HG02885 (cell line): ENCODE results near the gene KDSR.
"Not testable (repeated sequence)": the region's sequence is repeated elsewhere in the genome, so short reads cannot be mapped to it uniquely, and the experiment has no call there.

Experiments
- ATAC-seq: cut with Tn5 transposase; IDR thresholded peaks from one replicate; pipeline ENCODE4 v1.9.1; 2021; ENCODE audit warnings: mild to moderate bottlenecking; ENCODE audit not compliant: unreplicated experiment, poor library complexity

Gene KDSR

DNA sequence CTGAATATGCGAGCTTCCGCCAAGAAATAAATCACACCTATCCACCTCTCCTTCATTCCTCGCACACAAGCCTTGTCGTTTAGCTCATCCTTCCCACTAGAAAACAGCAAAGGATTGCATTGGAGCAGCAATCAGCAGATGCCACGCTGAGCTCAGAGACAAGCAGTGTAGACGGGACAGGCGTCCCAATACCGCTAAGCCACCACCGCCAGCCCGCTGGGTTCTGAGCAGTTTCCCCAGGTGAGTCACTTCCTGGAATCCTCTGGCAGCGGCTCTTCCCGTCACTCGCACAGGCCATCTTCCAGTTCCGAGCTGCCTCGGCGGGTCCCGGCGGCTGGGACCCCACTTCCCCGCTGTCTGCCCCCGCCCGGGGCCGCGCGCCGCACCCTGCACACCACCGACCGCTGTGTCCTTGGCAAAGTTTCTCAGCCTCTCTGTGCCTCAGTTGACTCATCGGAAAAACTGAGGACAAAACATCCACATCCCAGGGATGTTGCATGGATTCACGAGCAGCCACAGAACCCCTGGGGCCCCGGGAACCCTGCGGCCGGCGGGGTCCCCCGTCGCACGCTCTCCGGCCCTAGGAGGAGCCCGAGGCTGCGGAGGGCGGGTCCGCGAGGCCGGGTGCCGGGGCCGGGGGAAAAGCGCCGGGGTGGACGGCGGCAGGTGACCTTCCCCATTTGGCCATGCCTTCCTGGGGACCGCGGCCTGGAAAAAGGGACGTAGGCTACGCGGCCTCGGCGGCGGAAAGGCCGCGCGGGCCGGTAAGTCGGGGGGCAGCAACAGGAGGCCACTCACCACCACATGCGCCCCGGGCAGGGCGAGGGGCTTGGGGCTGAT lies 573 bp downstream of the KDSR start:
- peak; percentile 35 for ATAC-seq

DNA sequence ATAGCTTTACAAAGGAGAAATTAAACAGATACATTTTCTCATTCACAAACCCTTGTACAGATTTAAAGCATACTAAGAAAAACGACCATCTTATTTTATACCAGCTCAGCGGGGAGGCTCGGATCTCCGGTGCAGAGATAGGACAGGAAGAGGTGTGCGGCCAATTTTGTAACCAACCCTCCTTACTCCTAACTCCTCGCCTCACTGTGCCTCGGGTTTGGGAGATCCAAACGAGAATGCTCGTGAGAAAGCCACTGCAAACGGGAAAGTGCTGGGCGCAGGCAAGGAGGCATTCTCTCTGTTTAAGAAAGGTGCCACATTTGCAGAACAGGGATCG lies 1.2 kb downstream of the KDSR start:
- no peak for ATAC-seq

DNA sequence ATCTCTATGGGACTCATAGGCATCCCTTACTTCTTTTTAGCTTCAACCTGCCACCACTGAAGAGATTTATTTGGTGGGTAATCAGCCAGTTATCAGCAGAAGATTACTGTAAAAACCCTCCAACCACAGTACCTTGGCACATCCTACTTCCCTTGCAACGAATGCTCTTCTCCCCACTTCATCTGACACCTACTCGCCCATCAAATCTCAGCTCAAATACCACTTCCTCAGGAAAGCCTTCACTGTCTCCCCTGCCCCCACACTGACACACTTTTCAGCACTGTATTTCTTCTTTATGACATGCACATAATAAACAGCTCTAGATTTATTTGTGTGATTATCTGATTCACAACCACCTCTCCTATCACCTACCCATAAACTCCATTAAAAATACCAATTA lies 3.1 kb downstream of the KDSR start:
- ATAC-seq, result no peak

DNA sequence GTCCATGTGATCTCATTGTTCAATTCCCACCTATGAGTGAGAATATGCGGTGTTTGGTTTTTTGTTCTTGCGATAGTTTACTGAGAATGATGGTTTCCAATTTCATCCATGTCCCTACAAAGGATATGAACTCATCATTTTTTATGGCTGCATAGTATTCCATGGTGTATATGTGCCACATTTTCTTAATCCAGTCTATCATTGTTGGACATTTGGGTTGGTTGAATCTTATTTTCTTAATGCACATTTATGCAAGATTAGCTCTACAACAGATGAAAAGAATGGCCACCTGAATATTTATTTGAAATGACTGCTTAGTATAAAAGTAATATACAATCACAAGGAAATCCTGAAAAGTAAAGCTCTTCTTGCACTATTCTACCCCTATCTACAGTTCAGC lies 3.6 kb downstream of the KDSR start:
- ATAC-seq, result not testable (repeated sequence)

DNA sequence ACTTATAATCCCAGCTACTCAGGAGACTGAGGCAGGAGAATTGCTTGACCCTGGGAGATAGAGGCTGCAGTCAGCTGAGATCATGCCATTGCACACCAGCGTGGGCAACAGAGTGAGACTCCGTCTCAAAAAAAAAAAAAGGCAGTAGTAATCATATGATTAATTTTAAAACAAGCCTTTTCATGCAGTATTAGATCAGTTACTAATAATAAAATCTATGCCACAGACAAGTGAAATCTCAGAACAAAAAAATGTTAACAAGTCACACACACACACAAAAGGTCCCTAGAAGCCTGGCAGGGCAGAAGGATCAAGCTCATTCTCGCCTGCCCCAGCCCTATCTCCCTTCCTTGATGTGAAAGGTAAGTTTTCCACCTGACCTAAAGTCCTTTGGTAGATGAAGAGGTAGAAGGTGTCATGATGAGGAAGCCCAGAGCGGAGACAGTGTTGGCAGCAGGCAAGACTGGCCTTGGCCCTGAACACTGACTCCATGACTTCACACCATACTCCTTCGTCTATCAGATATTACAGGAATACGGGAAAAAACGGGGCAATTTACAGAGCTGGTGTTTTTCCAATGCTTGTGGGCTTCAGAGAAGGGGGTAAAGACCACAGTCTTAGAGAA lies 10.6 kb downstream of the KDSR start:
- no peak for ATAC-seq

DNA sequence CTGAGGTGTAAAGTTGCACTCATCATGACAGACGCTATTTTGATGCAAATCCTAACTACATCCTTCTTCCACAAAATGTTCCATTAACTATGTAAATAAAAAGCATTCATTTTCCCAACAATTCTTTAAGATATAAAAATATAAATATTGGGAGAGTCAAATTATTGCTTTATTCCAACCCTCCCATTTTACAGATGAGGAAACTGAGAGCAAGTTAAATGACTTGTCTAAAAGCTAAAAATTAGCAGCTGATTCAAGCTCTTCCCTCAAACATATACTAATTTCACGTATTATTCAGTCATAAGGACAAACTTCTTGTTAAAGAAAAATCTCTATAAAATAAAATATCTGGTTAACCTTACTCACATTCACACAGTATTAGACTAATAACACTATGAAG lies 16.8 kb downstream of the KDSR start:
- no peak for ATAC-seq

DNA sequence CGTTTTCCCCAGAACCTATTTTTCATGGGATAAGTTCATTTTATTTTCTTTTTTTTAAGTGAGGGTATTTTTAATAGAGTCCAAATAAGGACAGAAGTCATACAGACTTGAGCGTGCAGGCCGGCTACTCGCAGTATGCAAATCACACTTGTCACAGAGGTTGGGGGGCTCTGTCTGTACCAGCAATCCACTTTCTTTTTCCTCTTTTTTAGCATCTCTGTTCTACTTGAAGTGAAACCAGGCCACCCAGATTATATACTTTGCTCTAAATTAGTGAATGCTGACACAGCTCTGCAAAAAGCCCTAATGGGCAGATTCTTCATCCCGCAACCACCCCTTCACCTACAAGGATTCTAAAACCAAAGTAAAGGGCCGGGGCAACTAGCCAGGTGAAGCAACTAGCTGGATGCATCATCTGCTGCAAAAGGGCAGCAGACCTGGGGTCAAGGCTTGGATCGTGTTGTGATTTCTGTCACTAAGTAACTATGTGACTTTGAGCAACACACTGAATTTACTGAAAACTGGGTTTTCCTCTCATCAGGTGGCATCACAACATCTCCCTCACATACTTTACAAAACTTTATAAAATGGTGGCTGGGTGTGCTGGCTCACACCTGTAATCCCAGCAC lies 18.4 kb downstream of the KDSR start:
- no peak for ATAC-seq

DNA sequence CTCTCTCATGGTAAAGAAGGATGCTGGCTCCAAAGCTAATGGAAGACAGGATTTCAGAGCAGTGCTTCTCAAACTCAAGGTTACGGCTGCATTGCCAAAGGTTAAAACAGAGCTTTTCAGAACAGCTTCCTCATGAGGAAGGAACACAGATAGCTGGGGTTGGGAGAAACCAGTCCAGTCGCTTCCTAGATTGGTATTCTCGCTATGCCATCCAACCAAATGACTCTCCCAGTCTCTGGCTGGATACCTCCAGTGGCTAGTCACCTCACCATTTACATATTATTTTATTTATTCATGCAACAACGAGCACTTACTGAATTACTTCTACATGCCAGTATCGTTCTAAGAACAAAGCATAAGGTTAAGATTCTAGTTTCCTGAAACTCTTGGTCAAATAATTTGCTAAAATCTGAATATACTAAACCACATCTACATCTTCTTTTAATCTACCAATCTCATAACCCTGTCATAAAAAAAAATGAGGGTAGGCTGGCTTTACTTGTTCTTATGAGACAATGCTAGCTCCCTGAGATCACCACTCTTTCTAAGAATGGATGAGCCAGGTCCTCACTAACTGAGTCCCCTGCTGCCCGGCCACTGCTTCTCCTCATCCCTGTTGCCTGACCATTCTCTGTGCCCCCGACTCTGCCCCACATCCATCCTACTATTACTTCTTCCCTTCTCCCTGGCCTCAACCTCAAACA lies 20.4 kb downstream of the KDSR start:
- no peak for ATAC-seq

DNA sequence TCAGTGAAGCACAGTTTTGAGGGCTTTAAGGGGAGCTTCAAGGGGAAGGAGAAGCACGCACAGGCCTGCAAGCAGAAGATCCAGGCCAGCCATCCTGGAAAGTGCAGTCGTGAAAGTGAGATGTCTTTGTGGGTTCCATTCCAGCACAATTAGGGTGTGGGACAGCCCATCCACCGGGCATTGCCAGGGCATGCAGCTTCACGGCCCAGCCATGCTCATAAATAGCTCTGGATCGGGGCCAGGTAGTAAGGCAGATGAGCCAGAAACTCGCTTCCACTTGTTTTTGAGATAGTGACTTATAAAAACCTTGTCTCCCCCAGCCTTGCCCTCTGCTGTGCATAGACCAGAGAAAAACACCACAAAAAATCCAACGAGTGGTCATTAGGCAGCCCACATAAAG lies 21.0 kb downstream of the KDSR start:
- ATAC-seq, result no peak

DNA sequence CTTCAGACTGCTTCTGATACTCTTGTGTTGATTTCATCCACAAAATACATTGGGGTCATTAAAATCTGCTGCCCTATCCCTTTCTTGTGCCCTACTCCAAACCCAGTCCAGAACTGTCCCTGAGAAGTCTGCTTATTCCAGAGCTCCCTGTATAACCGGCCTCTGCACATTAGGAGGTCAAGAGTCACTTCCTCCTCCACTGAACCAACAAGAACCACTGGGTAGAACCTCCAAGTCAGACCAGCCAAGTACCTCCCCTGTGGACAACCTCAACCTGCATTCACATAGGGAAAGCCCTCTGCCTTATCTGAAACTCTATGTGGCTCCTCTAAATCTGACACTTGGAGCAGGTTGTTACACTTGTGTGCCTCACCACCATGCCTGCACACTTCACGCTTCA lies 22.1 kb downstream of the KDSR start:
- no peak for ATAC-seq

DNA sequence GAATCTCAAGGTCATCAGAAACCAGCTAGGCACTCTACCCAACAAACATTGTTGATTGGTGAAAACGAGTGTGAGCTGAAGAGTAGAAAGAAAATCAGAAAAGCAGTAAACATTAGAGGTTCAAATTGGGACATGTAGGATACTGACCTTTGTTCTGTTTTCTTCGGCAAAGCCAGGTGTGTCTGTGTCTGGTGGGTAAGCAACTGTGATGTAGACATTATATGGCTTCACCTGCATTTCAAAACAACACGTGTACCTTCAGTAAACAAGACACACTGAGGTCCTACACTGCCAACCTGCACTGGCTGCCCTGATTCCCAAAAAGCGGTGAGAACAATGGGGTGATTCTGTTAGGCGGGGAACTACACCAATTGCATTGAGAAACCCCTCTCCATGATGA lies 22.7 kb downstream of the KDSR start:
- ATAC-seq, result no peak

DNA sequence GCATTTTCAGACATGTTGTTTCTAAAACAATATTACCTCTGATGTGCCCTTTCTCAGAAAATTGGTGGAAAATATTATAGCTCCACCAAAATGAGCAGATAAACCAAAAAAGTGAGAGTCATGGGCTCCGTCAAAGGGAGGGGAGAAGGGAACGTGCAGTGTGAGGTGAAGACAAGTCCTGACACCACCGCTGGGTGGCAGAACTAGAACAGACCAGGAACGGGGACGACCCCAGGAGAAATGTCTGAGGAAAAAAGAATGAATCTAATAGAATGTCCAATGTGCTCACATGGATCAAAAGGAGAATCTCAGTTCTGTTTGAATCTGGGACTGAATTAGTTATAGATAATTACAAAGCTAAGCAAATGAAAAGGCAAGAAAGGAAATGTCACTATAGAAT lies 24.8 kb downstream of the KDSR start:
- no peak for ATAC-seq

DNA sequence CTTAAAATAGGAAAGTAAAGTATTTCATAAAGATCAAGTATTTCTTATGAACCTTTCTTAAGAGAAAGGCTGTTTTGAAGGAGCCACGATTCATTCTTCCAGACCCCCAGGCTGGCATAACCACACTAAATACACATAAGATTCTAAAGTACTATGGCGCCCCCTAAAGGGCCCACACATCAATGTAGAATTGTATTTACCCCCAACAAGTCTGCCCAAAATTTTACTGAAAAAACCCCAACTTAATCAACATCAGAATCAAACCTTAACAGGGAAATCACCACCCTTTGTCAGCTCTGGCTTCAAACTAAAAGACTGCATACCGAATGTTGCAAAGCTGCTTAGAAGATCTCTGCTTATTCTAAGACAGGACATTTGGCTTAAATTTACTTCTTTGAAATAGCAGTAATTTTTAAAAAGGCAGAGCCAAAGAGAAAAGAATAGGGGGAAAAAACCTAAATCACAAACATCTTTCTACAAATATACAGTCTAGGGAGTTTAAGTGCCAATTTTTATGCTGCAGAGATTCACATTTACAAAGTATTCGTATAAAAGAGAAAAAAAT lies 27.0 kb downstream of the KDSR start:
- ATAC-seq, result no peak

DNA sequence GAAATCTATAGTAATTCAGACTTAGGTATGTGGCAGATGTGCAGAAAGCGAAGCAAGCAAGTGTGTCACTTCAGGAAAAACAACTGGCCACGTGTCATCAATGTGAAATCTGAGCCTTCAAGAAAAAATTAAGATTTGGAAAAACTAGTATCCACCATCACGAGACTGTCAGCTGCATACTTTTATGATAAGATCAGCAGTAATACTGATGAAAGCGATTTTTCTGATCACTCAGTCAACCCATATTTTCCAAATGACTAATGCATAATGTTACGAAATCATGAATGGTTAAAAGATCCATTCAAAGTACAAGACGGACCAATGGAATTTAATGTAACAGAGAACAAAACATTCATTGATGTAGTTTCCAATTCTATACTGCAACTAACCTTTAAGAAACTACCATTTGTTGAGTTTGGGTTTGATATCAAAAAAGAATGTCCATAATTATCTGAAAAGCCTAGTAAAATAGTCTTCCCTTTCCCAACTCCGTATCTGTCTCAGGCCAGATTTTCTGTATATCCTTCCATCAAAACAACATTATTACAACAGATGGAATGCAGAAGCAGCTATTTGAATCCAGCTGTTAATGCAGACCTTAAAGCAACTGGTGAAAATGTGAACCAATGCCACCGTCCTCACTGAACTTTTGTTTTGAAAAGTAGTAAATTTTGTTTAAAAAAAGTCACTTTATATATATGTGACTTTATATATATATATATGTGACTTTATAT lies 30.5 kb downstream of the KDSR start:
- no peak for ATAC-seq

DNA sequence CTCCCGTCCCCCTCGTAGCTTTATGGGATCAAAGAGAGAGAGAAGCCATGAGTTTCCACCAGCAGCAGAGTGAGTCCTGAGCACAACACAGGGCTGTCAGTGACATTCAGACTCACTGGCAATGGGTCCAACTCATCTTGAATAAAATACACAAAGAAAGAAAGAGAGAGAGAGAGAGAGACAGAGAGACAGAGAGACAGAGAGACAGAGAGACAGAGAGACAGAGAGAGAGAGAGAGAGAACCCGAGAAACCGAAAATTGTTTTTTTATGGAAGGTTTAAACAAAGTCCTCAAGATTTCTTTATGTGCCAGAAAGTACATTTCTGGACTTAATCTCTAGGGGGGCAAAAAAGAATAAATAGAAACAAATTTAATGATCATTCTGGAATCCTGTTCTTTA lies 35.9 kb downstream of the KDSR start:
- ATAC-seq, result no peak

DNA sequence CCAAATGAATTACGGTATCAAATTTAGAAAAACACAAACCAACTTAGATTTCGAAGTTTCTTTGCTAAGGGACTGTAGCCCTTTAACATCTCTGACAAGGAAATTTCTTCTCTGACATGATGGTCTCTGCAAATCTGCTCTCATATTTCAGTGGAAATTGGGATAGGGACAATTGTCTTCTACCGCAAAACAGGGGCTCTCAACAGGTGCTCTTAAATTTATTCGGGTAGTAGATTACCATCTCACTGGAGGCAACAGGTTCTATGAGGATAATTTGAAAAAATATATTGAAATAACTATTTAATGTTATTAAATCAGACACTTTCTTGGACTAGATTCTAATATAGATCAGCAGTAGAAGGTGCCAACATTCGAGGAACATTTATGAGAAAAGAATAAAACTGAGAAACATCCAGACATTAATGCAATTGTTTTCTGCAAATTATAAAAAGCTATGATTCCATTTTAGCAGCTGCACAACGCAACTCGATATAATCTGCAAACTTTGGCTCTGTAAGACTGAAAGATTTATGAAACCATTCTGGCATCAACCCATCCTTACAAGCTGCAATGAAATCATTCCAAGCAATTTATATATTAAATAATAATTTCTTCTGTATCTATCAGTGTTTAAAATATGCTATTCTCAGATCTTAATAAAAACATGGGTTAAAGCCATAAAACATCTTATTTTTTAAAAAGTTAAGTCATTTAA lies 37.4 kb downstream of the KDSR start:
- ATAC-seq, result no peak

DNA sequence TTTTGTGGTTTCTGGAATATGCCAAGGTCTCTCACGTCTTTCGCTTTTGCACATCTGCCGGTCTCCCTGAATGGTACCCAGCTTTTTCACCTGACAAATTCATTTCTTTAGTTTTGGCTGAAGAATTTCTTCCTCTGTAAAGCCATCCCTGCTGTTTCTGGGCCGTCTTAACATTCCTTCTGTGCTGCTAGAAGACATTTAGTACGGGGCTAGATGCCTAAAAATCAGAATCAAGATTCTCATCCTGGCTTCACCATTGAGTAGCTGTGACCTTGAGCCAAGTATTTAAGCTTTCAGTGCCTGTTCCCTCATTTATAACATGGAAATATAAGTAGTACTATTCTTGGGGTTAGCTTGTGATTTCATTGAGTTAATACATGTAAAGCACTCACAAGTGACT lies 41.0 kb downstream of the KDSR start:
- ATAC-seq, result no peak

DNA sequence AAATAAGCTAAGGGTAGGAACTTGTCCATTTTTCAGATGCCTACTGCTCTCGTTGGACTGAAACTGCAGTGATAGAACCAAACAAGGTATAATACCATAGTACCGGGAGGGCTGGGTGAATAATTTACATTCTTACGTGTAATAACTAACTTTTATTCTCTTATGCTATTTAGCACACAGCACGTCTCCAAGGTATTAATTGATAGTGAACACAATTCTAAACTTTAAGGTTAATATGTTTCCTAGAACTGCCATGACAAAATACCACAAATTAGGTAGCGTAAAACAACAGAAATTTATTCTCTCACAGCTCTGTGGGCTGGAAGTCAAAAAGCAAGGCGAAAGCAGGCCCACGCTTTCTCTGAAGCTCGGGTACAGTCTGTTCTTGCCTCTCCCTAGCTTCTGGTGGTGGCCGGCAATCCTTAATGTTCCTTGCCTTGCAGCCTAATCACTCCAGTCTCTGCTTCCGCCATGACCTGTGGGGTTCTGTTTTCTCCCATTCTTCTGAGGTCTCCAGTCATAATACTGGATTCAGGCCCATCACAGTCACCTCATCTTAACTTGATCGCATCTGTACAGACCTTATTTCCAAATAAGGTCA lies 41.8 kb downstream of the KDSR start:
- ATAC-seq, result no peak
